ENCODE data around the gene CPLX4.
"Not testable (repeated sequence)": the region's sequence is repeated elsewhere in the genome, so short reads cannot be mapped to it uniquely, and the experiment has no call there.

Gene CPLX4

GRCh38 chr18:59264651-59265245 is 53.7 kb downstream of the CPLX4 start:
- Histone ChIP-seq H3K9me3 (ENCODE audit: control insufficient read depth, low read length) (no peaks in the 10 kb centered on the region), H3K27ac (no peak overlapping the region), H3K79me2 (no peaks in the 10 kb centered on the region), H3K4me3 (ENCODE audit: low read depth, low read length) (no peak overlapping the region), H3K9ac (no peak overlapping the region), H3K27me3 (ENCODE audit: control insufficient read depth, insufficient read depth, low read length) (peaks cover 3% of the 10 kb centered on the region), H3K4me2 (ENCODE audit: low read length) (no peak overlapping the region), H2AFZ (no peak overlapping the region), H3K36me3 (ENCODE audit: control insufficient read depth, insufficient read depth, low read length) (no peaks in the 10 kb centered on the region), H3K4me1 (no peaks in the 10 kb centered on the region)
- no peak for TF ChIP-seq CTCF (IDR thresholded peaks at IDR 0.05)

GRCh38 chr18:59264121-59264571 is 54.3 kb downstream of the CPLX4 start:
- TF ChIP-seq CTCF (IDR thresholded peaks at IDR 0.05): no peak
- H2AFZ ChIP-seq: no peak overlapping the region
- H3K9me3 ChIP-seq (ENCODE audit: control insufficient read depth, low read length): no peaks in the 10 kb centered on the region
- peaks cover 3% of the 10 kb centered on the region for H3K27me3 ChIP-seq (ENCODE audit: control insufficient read depth, insufficient read depth, low read length)
- H3K4me3 ChIP-seq (ENCODE audit: low read depth, low read length): no peak overlapping the region
- no peak overlapping the region for H3K27ac ChIP-seq
- H3K9ac ChIP-seq: no peak overlapping the region
- no peaks in the 10 kb centered on the region for H3K4me1 ChIP-seq
- no peak overlapping the region for H3K4me2 ChIP-seq (ENCODE audit: low read length)
- no peaks in the 10 kb centered on the region for H3K36me3 ChIP-seq (ENCODE audit: control insufficient read depth, insufficient read depth, low read length)
- no peaks in the 10 kb centered on the region for H3K79me2 ChIP-seq

- H3K27ac ChIP-seq: no peak overlapping the region
- no peak for TF ChIP-seq CTCF (IDR thresholded peaks at IDR 0.05)
- H3K9ac ChIP-seq: no peak overlapping the region
- H2AFZ ChIP-seq: no peak overlapping the region
- no peak overlapping the region for H3K4me3 ChIP-seq (ENCODE audit: low read depth, low read length)
- H3K4me1 ChIP-seq: no peaks in the 10 kb centered on the region
- no peaks in the 10 kb centered on the region for H3K79me2 ChIP-seq
- no peaks in the 10 kb centered on the region for H3K36me3 ChIP-seq (ENCODE audit: control insufficient read depth, insufficient read depth, low read length)
- H3K27me3 ChIP-seq (ENCODE audit: control insufficient read depth, insufficient read depth, low read length): peaks cover 3% of the 10 kb centered on the region
- no peaks in the 10 kb centered on the region for H3K9me3 ChIP-seq (ENCODE audit: control insufficient read depth, low read length)
- no peak overlapping the region for H3K4me2 ChIP-seq (ENCODE audit: low read length)
Measured at GRCh38 chr18:59263661-59264060, 54.8 kb downstream of the CPLX4 start.

- H3K4me3 ChIP-seq (ENCODE audit: low read depth, low read length); H3K36me3 ChIP-seq (ENCODE audit: control insufficient read depth, insufficient read depth, low read length); H3K9me3 ChIP-seq (ENCODE audit: control insufficient read depth, low read length); H3K27ac ChIP-seq; H3K27me3 ChIP-seq (ENCODE audit: control insufficient read depth, insufficient read depth, low read length); H3K79me2 ChIP-seq; H2AFZ ChIP-seq; H3K4me1 ChIP-seq; H3K4me2 ChIP-seq (ENCODE audit: low read length); H3K9ac ChIP-seq: not testable (repeated sequence)
Measured at GRCh38 chr18:59262243-59262642, 56.2 kb downstream of the CPLX4 start.

- not testable (repeated sequence) for H3K79me2 ChIP-seq; H3K36me3 ChIP-seq (ENCODE audit: control insufficient read depth, insufficient read depth, low read length); H3K4me2 ChIP-seq (ENCODE audit: low read length); H3K4me3 ChIP-seq (ENCODE audit: low read depth, low read length); H3K9ac ChIP-seq; H3K9me3 ChIP-seq (ENCODE audit: control insufficient read depth, low read length); H2AFZ ChIP-seq; H3K27ac ChIP-seq; H3K27me3 ChIP-seq (ENCODE audit: control insufficient read depth, insufficient read depth, low read length); H3K4me1 ChIP-seq
Measured at GRCh38 chr18:59261842-59262241, 56.6 kb downstream of the CPLX4 start.

- H3K4me1 ChIP-seq; H3K9me3 ChIP-seq (ENCODE audit: control insufficient read depth, low read length); H3K4me3 ChIP-seq (ENCODE audit: low read depth, low read length); H3K27ac ChIP-seq; H3K79me2 ChIP-seq; H3K27me3 ChIP-seq (ENCODE audit: control insufficient read depth, insufficient read depth, low read length); H3K36me3 ChIP-seq (ENCODE audit: control insufficient read depth, insufficient read depth, low read length); H3K4me2 ChIP-seq (ENCODE audit: low read length); H3K9ac ChIP-seq; H2AFZ ChIP-seq: not testable (repeated sequence)
Measured at GRCh38 chr18:59255491-59255890, 63.0 kb downstream of the CPLX4 start.

All from parathyroid adenoma (tissue), 2 donors.